Measurements from ENCODE around the gene CNTF.

CNTF gene

GRCh38 chr11:58606930-58607714 is 15.3 kb upstream of the CNTF start:
- no peak for DNase-seq (ENCODE audit: low spot score)

GRCh38 chr11:58608331-58608730 is 14.1 kb upstream of the CNTF start:
- DNase-seq (ENCODE audit: low spot score): no peak

GRCh38 chr11:58609723-58610122 is 12.7 kb upstream of the CNTF start:
- no peak for DNase-seq (ENCODE audit: low spot score)

- DNase-seq (ENCODE audit: low spot score): no peak
These were observed 9.2 kb upstream of the CNTF start for GRCh38 chr11:58613228-58613627.

GRCh38 chr11:58615559-58615958 is 6.9 kb upstream of the CNTF start:
- no peak for DNase-seq (ENCODE audit: low spot score)

GRCh38 chr11:58616594-58616993 is 5.9 kb upstream of the CNTF start:
- DNase-seq (ENCODE audit: low spot score): no peak

- no peak for DNase-seq (ENCODE audit: low spot score)
These were observed 4.4 kb upstream of the CNTF start for GRCh38 chr11:58617976-58618557.

GRCh38 chr11:58621586-58622262 is 741 bp upstream of the CNTF start:
- DNase-seq (ENCODE audit: low spot score): no peak

GRCh38 chr11:58625086-58625485 is 2.6 kb downstream of the CNTF start:
- DNase-seq (ENCODE audit: low spot score): no peak

- no peak for DNase-seq (ENCODE audit: low spot score)
These were observed 3.5 kb downstream of the CNTF start for GRCh38 chr11:58625826-58626460.

- DNase-seq (ENCODE audit: low spot score): no peak
These were observed 4.5 kb downstream of the CNTF start for GRCh38 chr11:58626934-58627483.

- no peak for DNase-seq (ENCODE audit: low spot score)
These were observed 6.0 kb downstream of the CNTF start for GRCh38 chr11:58628446-58628845.

- DNase-seq (ENCODE audit: low spot score): no peak
These were observed 7.4 kb downstream of the CNTF start for GRCh38 chr11:58629857-58630256.

GRCh38 chr11:58631378-58631777 is 8.9 kb downstream of the CNTF start:
- DNase-seq (ENCODE audit: low spot score): no peak

- no peak for DNase-seq (ENCODE audit: low spot score)
These were observed 10.0 kb downstream of the CNTF start for GRCh38 chr11:58632510-58632909.

- DNase-seq (ENCODE audit: low spot score): no peak
These were observed 14.1 kb downstream of the CNTF start for GRCh38 chr11:58636587-58636986.

- no peak for DNase-seq (ENCODE audit: low spot score)
These were observed 14.9 kb downstream of the CNTF start for GRCh38 chr11:58637371-58637770.

- DNase-seq (ENCODE audit: low spot score): no peak
These were observed 16.6 kb downstream of the CNTF start for GRCh38 chr11:58639103-58639502.

- DNase-seq (ENCODE audit: low spot score): no peak
These were observed 17.2 kb downstream of the CNTF start for GRCh38 chr11:58639669-58640068.

GRCh38 chr11:58640386-58641023 is 18.0 kb downstream of the CNTF start:
- no peak for DNase-seq (ENCODE audit: low spot score)

GRCh38 chr11:58641341-58641740 is 18.9 kb downstream of the CNTF start:
- no peak for DNase-seq (ENCODE audit: low spot score)

Data from ecto neural progenitor cell (in vitro differentiated cells).